Panc1 (cell line): ENCODE data around the gene RADIL. TPM values are rescaled to one million over a fixed set of nuclear protein-coding genes. Genes with fewer than 3 reads are reported as not detected.

Source experiments
- ATAC-seq: fragments of 200-7000 bp; cut with Tn5 transposase; 2 replicates; pipeline ENCODE4 v1.9.1; 2020; ENCODE audit warnings: mild to moderate bottlenecking, moderate library complexity
- BruUV-seq: library from RNA; stranded (reverse); fragments of 400-500 nt; replicated peaks from 2 replicates; lab custom pipeline; 2021; lab: Mats Ljungman, UMichigan
- CTCF ChIA-PET: fragments of 300-600 bp; sonication (Branson Sonifier 250); formaldehyde crosslinking; loops from one replicate; lab custom pipeline; 2022; ENCODE audit warnings: antibody characterized with exemption; lab: Charles Lee
- POLR2A ChIA-PET: fragments of 300-600 bp; sonication (Branson Sonifier 250); formaldehyde crosslinking; loops from one replicate; lab custom pipeline; 2022; ENCODE audit warnings: antibody characterized with exemption; lab: Charles Lee
- DNase-seq: peaks from one replicate; pipeline ENCODE4 v3.0.0-alpha.2; 2010; ENCODE audit warnings: low read depth, low spot score
- H3K27ac ChIP-seq: 2 replicates; pipeline ENCODE4 v1.5.1; 2011; ENCODE audit warnings: mild to moderate bottlenecking, low read length, inconsistent platforms
- H3K27me3 ChIP-seq: fragments of 200-500 bp; sonication (Bioruptor generic); 2 replicates; pipeline ENCODE4 v1.6.0; 2014; ENCODE audit warnings: low read length, inconsistent platforms; ENCODE audit not compliant: control insufficient read depth, insufficient read depth
- H3K36me3 ChIP-seq: fragments of 200-500 bp; sonication (Bioruptor generic); 2 replicates; pipeline ENCODE4 v1.5.1; 2014; ENCODE audit warnings: inconsistent platforms, mild to moderate bottlenecking, low read length, moderate library complexity; ENCODE audit not compliant: control insufficient read depth, insufficient read depth
- H3K4me1 ChIP-seq: 2 replicates; pipeline ENCODE4 v1.5.1; 2011; ENCODE audit warnings: inconsistent platforms, mild to moderate bottlenecking, low read length, moderate library complexity; ENCODE audit not compliant: control insufficient read depth, insufficient read depth
- H3K4me3 ChIP-seq, 2 experiments: 2 replicates each; pipeline ENCODE4 v1.5.1; 2011 to 2012; ENCODE audit warnings: low read depth in 2 of 2, low read length in 2 of 2, mild to moderate bottlenecking in 2 of 2, inconsistent platforms in 1 of 2, moderate library complexity in 1 of 2
- H3K9me3 ChIP-seq: fragments of 200-500 bp; sonication (Bioruptor generic); 2 replicates; pipeline ENCODE4 v1.5.1; 2014; ENCODE audit warnings: low read depth, mild to moderate bottlenecking, inconsistent platforms, low read length, moderate library complexity; ENCODE audit not compliant: control insufficient read depth, insufficient read depth
- POLR2AphosphoS5 ChIP-seq: IDR thresholded peaks from 2 replicates; pipeline ENCODE4 v1.6.1; 2012; ENCODE audit warnings: mild to moderate bottlenecking, low read depth, low read length, moderate library complexity
- SIN3A ChIP-seq: IDR thresholded peaks from 2 replicates; pipeline ENCODE4 v1.6.1; 2012; ENCODE audit warnings: low read depth, mild to moderate bottlenecking, low read length, moderate library complexity, borderline replicate concordance; ENCODE audit not compliant: insufficient read depth
- TCF7L2 ChIP-seq: IDR thresholded peaks from 2 replicates; pipeline ENCODE4 v1.6.1; 2011; ENCODE audit warnings: mild to moderate bottlenecking, low read depth, low read length, inconsistent platforms
- in situ Hi-C: cut with HindIII; loops from 2 replicates; pipeline ENCODE4 v1.10.0; 2016; ENCODE audit warnings: low sequenced_read_pairs, low pct_unique_long_range_greater_than_20kb
- intact Hi-C: fragments of 100-400 bp; cut with micrococcal nuclease; formaldehyde crosslinking; loops from one replicate; pipeline ENCODE4 v1.10.0; 2022; ENCODE audit not compliant: unreplicated experiment
- total RNA-seq: library from RNA; stranded (reverse); gene quantifications from one replicate; pipeline ENCODE4 v1.2.1, GENCODE V29; 2021; ENCODE audit not compliant: unreplicated experiment
- TF ChIP-seq, protein P1 (sequence below), 2 experiments: IDR thresholded peaks; 2 replicates each; pipeline ENCODE4 v1.6.1; 2011 to 2012; ENCODE audit warnings: low read depth in 2 of 2, control low read depth in 1 of 2, low read length in 1 of 2, mild to moderate bottlenecking in 1 of 2, moderate library complexity in 1 of 2; ENCODE audit not compliant: insufficient read depth in 1 of 2
- TF ChIP-seq, protein P2 (sequence below): fragments of 450-650 bp; IDR thresholded peaks from 2 replicates; pipeline ENCODE4 v1.5.1; 2017; ENCODE audit warnings: mild to moderate bottlenecking

RADIL gene
- total RNA-seq, 1 experiment from 2014 or later, result 1.3 TPM

DNA sequence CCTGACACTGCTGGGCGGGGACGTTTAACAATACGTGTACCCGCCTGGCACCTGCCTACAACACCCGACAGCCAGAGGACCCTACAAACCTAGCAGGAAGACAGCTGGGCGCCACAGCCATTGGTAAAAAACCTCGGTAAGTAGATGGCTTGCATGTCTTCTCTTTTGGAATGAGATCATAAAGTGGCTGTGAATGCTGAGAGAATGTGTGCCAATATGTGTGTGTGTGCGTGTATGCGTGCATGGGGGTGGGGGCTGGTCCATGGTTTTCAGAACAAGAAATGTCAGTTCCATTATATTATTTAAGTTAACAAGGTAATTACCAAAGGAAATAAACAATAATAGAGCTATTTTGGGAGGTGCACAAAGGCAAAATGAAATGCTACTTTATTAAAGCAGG is 60.8 kb downstream of the RADIL start:
- Histone ChIP-seq H3K27ac (no peak overlapping the region), H3K27me3 (no peaks in the 10 kb centered on the region), H3K9me3 (no peaks in the 10 kb centered on the region), H3K4me3 (no peak overlapping the region), H3K36me3 (no peaks in the 10 kb centered on the region), H3K4me1 (no peaks in the 10 kb centered on the region)
- TF ChIP-seq SIN3A (no peak), POLR2AphosphoS5 (no peak), TCF7L2 (no peak)
- TF ChIP-seq, protein P1, sequence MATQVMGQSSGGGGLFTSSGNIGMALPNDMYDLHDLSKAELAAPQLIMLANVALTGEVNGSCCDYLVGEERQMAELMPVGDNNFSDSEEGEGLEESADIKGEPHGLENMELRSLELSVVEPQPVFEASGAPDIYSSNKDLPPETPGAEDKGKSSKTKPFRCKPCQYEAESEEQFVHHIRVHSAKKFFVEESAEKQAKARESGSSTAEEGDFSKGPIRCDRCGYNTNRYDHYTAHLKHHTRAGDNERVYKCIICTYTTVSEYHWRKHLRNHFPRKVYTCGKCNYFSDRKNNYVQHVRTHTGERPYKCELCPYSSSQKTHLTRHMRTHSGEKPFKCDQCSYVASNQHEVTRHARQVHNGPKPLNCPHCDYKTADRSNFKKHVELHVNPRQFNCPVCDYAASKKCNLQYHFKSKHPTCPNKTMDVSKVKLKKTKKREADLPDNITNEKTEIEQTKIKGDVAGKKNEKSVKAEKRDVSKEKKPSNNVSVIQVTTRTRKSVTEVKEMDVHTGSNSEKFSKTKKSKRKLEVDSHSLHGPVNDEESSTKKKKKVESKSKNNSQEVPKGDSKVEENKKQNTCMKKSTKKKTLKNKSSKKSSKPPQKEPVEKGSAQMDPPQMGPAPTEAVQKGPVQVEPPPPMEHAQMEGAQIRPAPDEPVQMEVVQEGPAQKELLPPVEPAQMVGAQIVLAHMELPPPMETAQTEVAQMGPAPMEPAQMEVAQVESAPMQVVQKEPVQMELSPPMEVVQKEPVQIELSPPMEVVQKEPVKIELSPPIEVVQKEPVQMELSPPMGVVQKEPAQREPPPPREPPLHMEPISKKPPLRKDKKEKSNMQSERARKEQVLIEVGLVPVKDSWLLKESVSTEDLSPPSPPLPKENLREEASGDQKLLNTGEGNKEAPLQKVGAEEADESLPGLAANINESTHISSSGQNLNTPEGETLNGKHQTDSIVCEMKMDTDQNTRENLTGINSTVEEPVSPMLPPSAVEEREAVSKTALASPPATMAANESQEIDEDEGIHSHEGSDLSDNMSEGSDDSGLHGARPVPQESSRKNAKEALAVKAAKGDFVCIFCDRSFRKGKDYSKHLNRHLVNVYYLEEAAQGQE (IDR thresholded peaks at IDR 0.05; ENCODE audit: insufficient read depth in 1 of 2, low read depth in 2 of 2, low read length in 1 of 2), result no peak
- TF ChIP-seq, protein P2, sequence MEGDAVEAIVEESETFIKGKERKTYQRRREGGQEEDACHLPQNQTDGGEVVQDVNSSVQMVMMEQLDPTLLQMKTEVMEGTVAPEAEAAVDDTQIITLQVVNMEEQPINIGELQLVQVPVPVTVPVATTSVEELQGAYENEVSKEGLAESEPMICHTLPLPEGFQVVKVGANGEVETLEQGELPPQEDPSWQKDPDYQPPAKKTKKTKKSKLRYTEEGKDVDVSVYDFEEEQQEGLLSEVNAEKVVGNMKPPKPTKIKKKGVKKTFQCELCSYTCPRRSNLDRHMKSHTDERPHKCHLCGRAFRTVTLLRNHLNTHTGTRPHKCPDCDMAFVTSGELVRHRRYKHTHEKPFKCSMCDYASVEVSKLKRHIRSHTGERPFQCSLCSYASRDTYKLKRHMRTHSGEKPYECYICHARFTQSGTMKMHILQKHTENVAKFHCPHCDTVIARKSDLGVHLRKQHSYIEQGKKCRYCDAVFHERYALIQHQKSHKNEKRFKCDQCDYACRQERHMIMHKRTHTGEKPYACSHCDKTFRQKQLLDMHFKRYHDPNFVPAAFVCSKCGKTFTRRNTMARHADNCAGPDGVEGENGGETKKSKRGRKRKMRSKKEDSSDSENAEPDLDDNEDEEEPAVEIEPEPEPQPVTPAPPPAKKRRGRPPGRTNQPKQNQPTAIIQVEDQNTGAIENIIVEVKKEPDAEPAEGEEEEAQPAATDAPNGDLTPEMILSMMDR, result no peak
- DNase-seq (no peak), ATAC-seq (no peak)
- intact Hi-C loops, result no loop called here
- CTCF ChIA-PET, result no interaction called here
- in situ Hi-C loops, result no loop called here
- POLR2A ChIA-PET, result no interaction called here
- no TSS peak for BruUV-seq

DNA sequence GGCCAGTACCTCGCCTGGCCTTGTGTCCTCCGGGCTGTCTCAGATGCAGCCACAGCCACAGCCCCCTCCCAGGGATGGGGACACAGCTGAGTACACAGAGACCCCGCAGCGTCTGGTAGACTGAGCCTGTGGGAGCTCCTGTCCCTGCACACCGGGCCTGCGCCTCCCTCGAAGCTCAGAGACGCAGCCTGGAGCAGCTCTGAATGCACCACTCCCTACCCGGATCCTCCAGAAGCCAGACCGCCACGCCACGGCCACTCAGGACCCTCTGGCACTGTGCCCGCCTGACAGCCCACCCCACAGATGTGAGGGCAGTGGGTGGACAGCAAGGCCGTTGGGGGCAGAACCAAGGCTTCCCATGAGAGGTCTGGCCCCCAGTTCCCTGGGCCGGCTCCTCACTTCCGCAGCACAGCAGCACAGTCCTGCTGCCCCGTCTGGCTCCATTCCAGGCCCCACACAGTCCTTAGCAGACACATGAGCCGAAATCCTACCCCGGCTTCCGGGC is 62.5 kb downstream of the RADIL start:
- BruUV-seq, result no TSS peak
- POLR2A ChIA-PET, result no interaction called here
- in situ Hi-C loops, result no loop called here
- DNase-seq (no peak), ATAC-seq (no peak)
- Histone ChIP-seq H3K27ac (no peak overlapping the region), H3K4me3 (no peak overlapping the region), H3K4me1 (no peaks in the 10 kb centered on the region), H3K27me3 (no peaks in the 10 kb centered on the region), H3K9me3 (no peaks in the 10 kb centered on the region), H3K36me3 (no peaks in the 10 kb centered on the region)
- CTCF ChIA-PET, result no interaction called here
- intact Hi-C loops, result no loop called here
- TF ChIP-seq POLR2AphosphoS5, result no peak
- TF ChIP-seq, protein P2, result no peak
- TF ChIP-seq, protein P1 (IDR thresholded peaks at IDR 0.05; ENCODE audit: insufficient read depth in 1 of 2, low read depth in 2 of 2, low read length in 1 of 2), result no peak
- no peak for TF ChIP-seq SIN3A
- TF ChIP-seq TCF7L2, result no peak
